ENCODE data around the gene TOM1L1. TPM values are rescaled to one million over a fixed set of nuclear protein-coding genes. Genes with fewer than 3 reads are reported as not detected.

TOM1L1 gene
- total and polyA plus RNA-seq, 2 of the 8 experiments (the other 6 are each of a cell fraction or from before 2014, with no cell fraction given), result 47.0 to 60.8 TPM

- no peak for TF ChIP-seq CHD7 (IDR thresholded peaks at IDR 0.05; ENCODE audit: insufficient replicate concordance, low read length)
- no peak for TF ChIP-seq CBX5 (IDR thresholded peaks at IDR 0.05; ENCODE audit: low read depth, low read length)
- no peak for TF ChIP-seq TAF1 (IDR thresholded peaks at IDR 0.05; ENCODE audit: low read depth, low read length)
- no peak for TF ChIP-seq POLR2AphosphoS5 (IDR thresholded peaks at IDR 0.05; ENCODE audit: low read depth, low read length)
- TF ChIP-seq JUN (IDR thresholded peaks at IDR 0.05; ENCODE audit: low read depth, low read length), result no peak
- TF ChIP-seq PHF8 (conservative IDR thresholded peaks at IDR 0.05; ENCODE audit: low read depth, low read length), result no peak
- TF ChIP-seq SUZ12 (IDR thresholded peaks at IDR 0.05; ENCODE audit: low read length), result no peak
- TF ChIP-seq TAF7 (optimal IDR thresholded peaks at IDR 0.05; ENCODE audit: borderline replicate concordance, low read depth, low read length), result no peak
- TF ChIP-seq SIX5 (IDR thresholded peaks at IDR 0.05; ENCODE audit: low read depth, low read length), result no peak
- no peak for TF ChIP-seq SAP30 (IDR thresholded peaks at IDR 0.05; ENCODE audit: insufficient read depth, insufficient replicate concordance, low read length)
Measured at GRCh38 chr17:55004484-55004883, 103.8 kb downstream of the TOM1L1 start (continued).
